NCI-H2107 treated with DMSO at 0.1 percent for 48 hours (cell line): ENCODE data around the gene MRPL33.
A peak's percentile ranks its signal among the peaks of the same experiment; 100 is the strongest.
"Not testable (repeated sequence)": the region's sequence is repeated elsewhere in the genome, so short reads cannot be mapped to it uniquely, and the experiment has no call there.

Experiments
- DNase-seq: peaks from one replicate; lab custom pipeline; 2025; ENCODE audit not compliant: unreplicated experiment; lab: John Stamatoyannopoulos, UW

The MRPL33 gene

GRCh38 chr2:27741673-27742072, 29.8 kb upstream of the MRPL33 start:
- DNase-seq = no peak

DNA sequence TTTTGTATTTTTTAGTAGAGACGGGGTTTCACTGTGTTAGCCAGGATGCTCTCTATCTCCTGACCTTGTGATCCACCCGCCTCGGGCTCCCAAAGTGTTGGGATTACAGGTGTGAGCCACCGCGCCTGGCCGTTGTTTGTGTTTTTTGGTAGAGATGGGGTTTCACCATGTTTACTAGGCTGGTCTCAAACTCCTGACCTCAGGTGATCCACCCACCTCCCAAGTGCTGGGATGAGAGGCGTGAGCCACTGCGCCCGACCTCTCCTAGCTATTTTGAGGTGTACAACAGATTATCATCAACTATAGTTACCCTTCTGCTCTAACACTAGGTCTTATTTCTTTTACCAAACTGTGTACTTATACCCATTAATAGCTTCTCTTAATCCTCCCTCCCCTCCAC, 28.9 kb upstream of the MRPL33 start:
- DNase-seq = no peak

DNA sequence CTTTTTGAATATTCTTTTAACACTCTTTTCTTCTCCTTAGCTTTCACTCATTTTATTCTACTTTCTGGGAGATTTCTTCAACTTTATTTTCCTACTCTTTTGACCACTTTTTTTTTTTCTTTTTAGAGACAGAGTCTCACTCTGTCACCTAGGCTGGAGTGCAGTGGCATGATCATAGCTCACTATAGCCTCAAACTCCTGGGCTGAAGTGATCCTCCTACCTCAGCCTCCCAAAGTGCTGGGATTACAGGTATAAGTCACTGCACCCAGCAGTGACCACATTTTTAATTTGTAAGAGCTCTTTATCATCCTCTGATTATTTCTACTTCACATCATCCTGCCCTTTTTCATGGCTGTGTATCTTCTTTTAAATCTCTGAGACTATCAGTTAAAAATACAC, 26.0 kb upstream of the MRPL33 start:
- DNase-seq = not testable (repeated sequence)

DNA sequence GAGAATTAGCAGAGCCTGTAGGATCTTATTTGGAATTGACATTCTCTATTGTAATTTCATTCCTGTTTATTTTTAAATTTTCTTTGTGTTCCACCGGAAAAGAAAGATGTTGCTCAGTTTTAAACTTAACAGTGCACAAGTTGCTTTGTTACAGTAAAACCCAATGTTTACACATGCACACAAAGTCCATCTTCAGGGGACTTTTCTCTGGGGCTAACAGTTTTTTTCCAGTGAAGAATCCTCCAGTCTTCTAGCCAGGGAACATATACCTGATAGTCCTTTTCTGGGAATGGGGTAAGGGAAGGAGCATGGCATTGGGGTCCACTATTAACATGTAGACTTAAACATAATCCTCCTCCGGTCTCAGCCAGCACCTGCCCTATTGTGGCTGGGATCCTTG, 25.2 kb upstream of the MRPL33 start:
- DNase-seq = no peak

DNA sequence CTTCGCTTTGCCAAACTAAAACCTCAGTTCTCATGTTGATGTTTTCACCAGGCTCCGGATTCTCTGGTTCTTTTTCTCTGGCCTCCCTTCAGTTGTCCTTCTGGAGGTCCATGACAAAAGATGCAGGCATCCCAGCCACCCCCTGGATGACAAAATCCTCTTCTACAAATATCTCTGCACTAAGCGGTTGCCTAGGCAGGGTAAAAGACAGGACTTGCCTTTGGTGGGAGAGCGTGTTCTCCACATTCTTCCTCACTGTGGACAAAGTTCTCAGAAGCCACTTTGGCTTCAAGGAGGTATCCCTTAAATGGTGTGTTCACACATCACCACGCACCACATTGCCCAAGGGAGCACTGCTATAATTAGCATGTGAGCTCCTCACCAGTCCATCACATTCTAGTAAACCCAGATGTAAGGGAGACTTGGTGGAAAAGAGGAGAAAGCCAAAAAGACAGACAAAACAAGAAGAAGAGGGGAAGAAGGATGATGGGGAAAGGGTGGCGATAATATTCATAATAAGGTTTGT, 23.6 kb upstream of the MRPL33 start:
- no peak for DNase-seq

- DNase-seq = not testable (repeated sequence)
Measured at GRCh38 chr2:27748803-27749554, 22.5 kb upstream of the MRPL33 start.

GRCh38 chr2:27751377-27751776, 20.1 kb upstream of the MRPL33 start:
- no peak for DNase-seq

DNA sequence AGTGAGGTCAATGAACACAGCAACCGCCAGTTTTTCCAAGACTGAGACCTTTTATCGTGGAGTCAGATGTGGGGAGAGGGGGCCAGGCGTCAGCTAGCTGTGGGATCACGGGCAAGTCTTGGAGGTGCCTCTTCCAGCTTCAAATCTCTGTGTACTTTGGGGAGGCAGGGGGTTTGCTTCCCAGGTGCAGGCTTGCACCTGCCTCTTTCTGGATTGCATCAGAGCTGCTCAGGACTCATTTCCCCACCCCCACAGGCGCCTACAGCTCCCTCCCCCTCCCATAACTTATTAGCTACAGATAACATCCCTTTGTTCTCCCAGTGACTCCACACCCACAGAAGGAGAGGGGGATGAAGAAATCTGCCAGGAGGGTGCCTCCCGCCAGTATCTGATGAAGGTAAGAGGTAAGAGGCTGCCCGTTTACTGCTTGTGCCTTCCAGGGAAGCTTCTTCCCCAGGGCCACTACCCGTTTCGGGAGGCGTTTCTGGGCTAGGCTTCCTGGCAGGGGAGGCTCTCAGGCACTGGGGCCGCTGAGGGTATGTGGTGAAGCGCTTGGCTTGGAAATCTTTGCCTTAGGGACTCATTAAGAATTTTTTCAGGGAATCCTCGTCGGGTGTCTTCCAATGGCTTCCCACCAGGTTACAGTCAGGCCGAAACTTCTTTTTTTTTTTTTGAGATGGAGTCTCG, 18.8 kb upstream of the MRPL33 start:
- DNase-seq = peak; percentile 86

DNA sequence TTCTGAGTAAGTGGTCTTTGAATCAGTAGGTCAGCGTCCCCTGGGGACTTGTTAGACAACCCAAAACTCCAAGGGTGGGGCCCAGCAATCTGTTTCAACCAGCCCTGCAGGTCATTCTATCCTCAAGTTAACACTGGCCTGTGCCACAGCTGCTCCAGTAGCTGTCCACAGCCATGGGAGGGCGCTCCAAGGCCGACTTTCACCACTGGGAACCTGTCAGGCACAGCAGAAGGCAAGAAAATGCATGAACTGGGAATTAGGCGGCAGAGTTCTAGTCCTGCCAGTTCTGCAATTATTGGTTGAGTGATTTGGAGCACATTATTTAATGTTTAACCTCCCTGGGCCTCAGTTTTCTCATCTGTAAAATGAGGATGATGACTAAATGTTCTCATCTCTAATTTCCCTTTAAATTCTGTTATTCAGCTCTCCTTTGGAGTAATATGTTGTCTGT, 17.4 kb upstream of the MRPL33 start:
- DNase-seq = peak; percentile 55

DNA sequence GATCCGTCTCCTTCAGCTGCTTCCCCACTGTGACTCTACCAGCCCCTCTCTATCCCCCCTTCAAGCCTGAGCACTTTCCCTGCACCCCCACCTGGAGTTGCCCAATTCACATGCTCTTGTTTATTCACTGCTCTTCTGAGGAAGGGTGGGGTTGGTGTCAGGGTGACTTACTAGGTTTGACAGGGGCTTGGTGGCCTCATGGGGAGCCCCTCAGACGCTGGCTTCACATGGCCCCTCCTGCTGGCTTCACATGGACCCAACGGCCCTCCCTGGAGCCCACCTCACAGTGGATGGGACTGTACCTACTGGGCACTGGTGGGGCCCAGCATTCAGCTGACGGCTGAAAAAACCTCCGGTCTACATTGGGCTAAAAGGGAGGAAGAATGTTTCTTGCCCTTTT, 16.7 kb upstream of the MRPL33 start:
- no peak for DNase-seq

DNA sequence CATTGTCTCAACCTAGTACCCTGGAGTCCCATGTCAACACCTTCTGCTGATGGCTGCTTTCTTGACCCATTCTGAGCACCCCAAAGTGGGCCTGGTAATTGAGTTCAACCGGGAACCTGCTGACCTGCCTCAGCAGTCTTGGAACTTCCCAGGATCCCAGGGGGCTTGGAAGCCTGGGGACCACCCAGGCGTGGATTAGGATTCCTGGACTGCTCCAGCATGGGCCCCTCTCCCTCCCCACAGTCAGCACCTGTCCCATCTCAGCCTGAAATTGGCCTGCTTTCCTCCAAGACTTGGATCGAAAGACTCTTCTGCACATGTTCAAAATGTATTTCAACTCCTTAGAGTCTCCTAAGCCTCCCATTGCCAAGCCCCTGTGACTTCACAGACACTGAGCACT, 15.4 kb upstream of the MRPL33 start:
- no peak for DNase-seq

GRCh38 chr2:27756544-27757498, 14.7 kb upstream of the MRPL33 start:
- DNase-seq = peak; percentile 8

DNA sequence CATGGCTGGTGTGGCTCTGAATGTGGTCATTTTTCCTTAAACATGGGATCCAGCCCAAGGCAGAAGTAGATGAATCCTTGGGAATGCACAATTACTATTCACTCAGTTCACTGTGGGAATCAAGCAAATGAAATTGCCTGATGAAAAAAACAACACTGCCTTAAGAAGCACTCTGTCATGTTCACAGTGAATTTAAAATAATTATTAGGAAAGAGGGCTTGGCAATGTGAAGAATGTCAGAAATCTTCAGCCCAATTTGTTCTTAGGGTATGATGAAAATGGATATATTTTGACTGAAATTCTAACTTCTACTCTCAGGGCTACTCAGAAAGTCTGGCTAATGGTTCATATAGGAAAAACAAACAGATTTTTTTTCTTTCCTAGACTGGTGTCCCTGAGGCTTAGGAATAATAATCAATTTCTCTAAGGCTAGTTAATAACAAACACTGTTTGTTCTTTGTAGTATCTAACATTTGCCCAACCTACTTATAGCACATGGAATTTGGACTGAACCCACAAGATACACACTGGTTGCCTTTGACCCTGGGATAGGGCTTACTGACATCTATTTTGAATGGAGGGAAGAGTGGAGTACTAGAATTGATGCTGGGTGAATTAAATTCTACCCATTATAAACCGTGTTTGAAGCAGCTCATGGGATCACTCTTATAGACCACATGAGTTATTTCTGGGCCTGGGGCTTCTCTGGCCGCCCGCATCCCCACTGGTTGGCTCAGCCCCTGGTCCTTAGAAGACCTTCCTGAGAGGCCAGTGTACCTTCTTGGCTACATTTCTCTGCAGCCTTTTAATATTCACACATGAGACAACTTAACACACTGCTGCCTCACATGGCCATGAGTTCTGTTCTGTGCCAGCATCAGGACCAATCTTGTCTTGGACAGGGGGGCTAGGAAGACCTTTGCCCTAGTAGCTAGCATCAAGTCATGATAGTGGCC, 8.3 kb upstream of the MRPL33 start:
- DNase-seq = no peak

- no peak for DNase-seq
Measured at GRCh38 chr2:27763907-27764267, 7.6 kb upstream of the MRPL33 start.

GRCh38 chr2:27764526-27764925, 7.0 kb upstream of the MRPL33 start:
- DNase-seq = not testable (repeated sequence)

- DNase-seq = no peak
Measured at GRCh38 chr2:27765621-27766286, 5.8 kb upstream of the MRPL33 start.

DNA sequence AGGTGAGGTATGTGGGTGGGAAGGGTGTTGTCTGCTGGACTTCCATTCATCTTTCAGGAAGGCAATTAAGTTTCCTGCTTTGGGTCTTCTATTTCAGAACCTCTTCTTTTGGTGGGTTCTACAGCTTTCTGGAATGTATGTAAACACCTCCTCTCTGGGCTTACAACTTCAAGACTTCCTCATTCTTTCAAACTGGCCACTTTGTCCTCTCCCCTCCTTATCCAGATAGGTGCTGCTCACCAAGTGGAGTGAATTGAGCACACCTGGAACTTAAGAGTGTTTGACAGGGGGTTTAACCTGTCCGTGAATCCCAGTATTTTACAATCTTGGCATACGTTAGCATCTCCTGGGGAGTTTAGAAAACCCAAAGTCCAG, 5.2 kb upstream of the MRPL33 start:
- no peak for DNase-seq

GRCh38 chr2:27771202-27771547, 344 bp upstream of the MRPL33 start:
- no peak for DNase-seq

- DNase-seq = no peak
Measured at GRCh38 chr2:27772804-27773203, 1.3 kb downstream of the MRPL33 start.

DNA sequence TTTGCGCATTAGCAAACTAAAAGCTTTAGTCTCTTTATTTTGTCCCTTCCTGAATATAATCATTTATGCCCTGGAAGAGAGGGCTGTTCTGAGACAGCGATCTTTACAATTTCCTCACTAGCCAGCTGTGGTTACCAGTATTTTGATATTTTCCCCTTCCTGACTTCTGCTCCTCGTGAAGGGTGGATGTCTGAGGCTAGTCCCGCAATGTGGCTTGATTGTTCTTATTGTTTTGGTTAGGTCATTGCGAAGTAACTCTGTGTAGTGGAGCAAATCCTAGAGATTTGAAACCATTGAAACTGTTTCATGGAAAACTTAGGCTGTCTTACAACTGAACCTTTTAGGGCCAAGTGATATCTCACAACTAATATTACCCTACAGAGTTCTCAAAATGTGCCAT, 2.4 kb downstream of the MRPL33 start:
- DNase-seq = no peak
